ENCODE measurements around the gene NAXE.

DNA sequence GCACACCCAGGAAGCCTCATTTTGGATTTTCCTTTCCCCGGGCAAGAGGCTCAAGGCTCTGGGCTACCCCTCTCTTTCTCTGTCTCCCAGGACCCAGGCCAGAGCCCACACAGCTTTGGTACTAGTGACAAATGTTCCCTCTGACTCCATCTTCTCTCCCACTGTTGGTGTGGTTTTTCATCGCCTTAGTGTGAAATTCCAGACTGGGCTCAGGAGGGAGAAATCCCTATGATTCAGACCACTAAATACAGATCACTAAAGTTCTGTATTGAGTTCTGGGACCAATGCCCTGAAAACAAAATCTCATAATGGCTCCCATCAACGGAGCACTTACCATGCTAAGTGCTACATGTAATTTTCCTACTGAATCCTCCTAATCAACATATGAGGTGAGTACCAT is 45.3 kb upstream of the NAXE start:
- no peak for TF ChIP-seq POLR2AphosphoS5 (IDR thresholded peaks at IDR 0.05; ENCODE audit: borderline replicate concordance, low read depth, low read length)
- TF ChIP-seq EZH2 (IDR thresholded peaks at IDR 0.05), result no peak
- no peak for TF ChIP-seq FOXP2 (optimal IDR thresholded peaks at IDR 0.05; ENCODE audit: control extremely low read depth, extremely low read length, insufficient read depth)

All from SK-N-MC (cell line).